Keratinocyte (primary cell): ENCODE results near the gene RUNX1. TPM values are rescaled to one million over a fixed set of nuclear protein-coding genes. Genes with fewer than 3 reads are reported as not detected.

Experiments
- DNase-seq: peaks from one replicate; pipeline ENCODE4 v3.0.0-alpha.2; 2011; ENCODE audit warnings: low read depth, missing footprints, low spot score
- FAIRE-seq: peaks from 2 replicates; lab custom pipeline; 2011; peaks lifted over from hg19 to GRCh38; lab: Jason Lieb, UNC
- H2AFZ ChIP-seq: 2 replicates; pipeline ENCODE4 v1.6.0; 2012; ENCODE audit warnings: low read length, control low read depth, inconsistent platforms; ENCODE audit not compliant: control insufficient read depth
- H3K27ac ChIP-seq: 2 replicates; pipeline ENCODE4 v1.5.1; 2011; ENCODE audit warnings: low read length; ENCODE audit not compliant: control insufficient read depth, insufficient read depth
- H3K27me3 ChIP-seq: 3 replicates; pipeline ENCODE4 v1.6.0; 2011; ENCODE audit warnings: low read length; ENCODE audit not compliant: control insufficient read depth, insufficient read depth; ENCODE audit errors: extremely low read depth
- H3K36me3 ChIP-seq, 2 experiments: 2 replicates in 1 of 2; 3 replicates in 1 of 2; pipeline ENCODE4 v1.5.1; 2011; ENCODE audit warnings: low read length in 2 of 2, mild to moderate bottlenecking in 1 of 2; ENCODE audit not compliant: control insufficient read depth in 2 of 2, insufficient read depth in 2 of 2; ENCODE audit errors: extremely low read depth in 1 of 2
- H3K4me1 ChIP-seq: 3 replicates; pipeline ENCODE4 v1.5.1; 2011; ENCODE audit warnings: low read length; ENCODE audit not compliant: control insufficient read depth, insufficient read depth; ENCODE audit errors: extremely low read depth
- H3K4me2 ChIP-seq: 3 replicates; pipeline ENCODE4 v1.6.0; 2011; ENCODE audit warnings: low read depth, low read length; ENCODE audit not compliant: control insufficient read depth, insufficient read depth; ENCODE audit errors: extremely low read depth
- H3K4me3 ChIP-seq, 3 experiments: fragments of 200-600 bp in 1 of 3; sonication (generic) in 1 of 3; 2 replicates in 2 of 3; 3 replicates in 1 of 3; pipeline ENCODE4 v1.5.1; 2011 to 2016; ENCODE audit warnings: low read length in 3 of 3, mild to moderate bottlenecking in 3 of 3, control low read depth in 2 of 3, inconsistent platforms in 1 of 3, low read depth in 1 of 3, mixed read lengths in 1 of 3, mixed run types in 1 of 3, moderate library complexity in 1 of 3; ENCODE audit not compliant: control insufficient read depth in 2 of 3, insufficient read depth in 2 of 3; ENCODE audit errors: extremely low read depth in 1 of 3
- H3K79me2 ChIP-seq: 2 replicates; pipeline ENCODE4 v1.6.0; 2012; ENCODE audit warnings: low read length; ENCODE audit not compliant: control insufficient read depth, insufficient read depth
- H3K9ac ChIP-seq: 3 replicates; pipeline ENCODE4 v1.6.0; 2011; ENCODE audit warnings: low read length; ENCODE audit not compliant: control insufficient read depth, insufficient read depth; ENCODE audit errors: extremely low read depth
- H3K9me1 ChIP-seq: 3 replicates; pipeline ENCODE4 v1.6.0; 2011; ENCODE audit warnings: low read length; ENCODE audit not compliant: control insufficient read depth, insufficient read depth; ENCODE audit errors: extremely low read depth
- H3K9me3 ChIP-seq: 2 replicates; pipeline ENCODE4 v1.5.1; 2012; ENCODE audit warnings: low read depth, low read length; ENCODE audit not compliant: control insufficient read depth
- H4K20me1 ChIP-seq: 3 replicates; pipeline ENCODE4 v1.6.0; 2011; ENCODE audit warnings: low read length; ENCODE audit not compliant: control insufficient read depth, insufficient read depth; ENCODE audit errors: extremely low read depth
- EZH2 ChIP-seq: IDR thresholded peaks from one replicate; pipeline ENCODE4 v1.6.1; 2012; ENCODE audit warnings: inconsistent platforms, mild to moderate bottlenecking, low read length, moderate library complexity
- dilution Hi-C: fragments of 300-500 bp; cut with MboI; formaldehyde crosslinking; loops from one replicate; pipeline ENCODE4 v1.7.0; 2020; ENCODE audit warnings: low sequenced_read_pairs; ENCODE audit not compliant: extremely low pct_ligation_motif_present
- polyA plus RNA-seq, 5 experiments: library from polyadenylated mRNA; depleted of rRNA in 3 of 5; stranded (reverse) in 3 of 5; stranded (forward) in 1 of 5; unstranded in 1 of 5; fragments of >200 nt; gene quantifications; 1 replicate in 1 of 5; 2 replicates in 3 of 5; 3 replicates in 1 of 5; pipeline versions ENCODE4 v1.2.1 to v1.2.3, GENCODE V29; 2011 to 2012; ENCODE audit warnings: missing spikeins in 2 of 5, low read depth in 1 of 5, low replicate concordance in 1 of 5
- TF ChIP-seq, protein P1 (sequence below), 3 experiments: IDR thresholded peaks in 1 of 3; conservative IDR thresholded peaks in 1 of 3; optimal IDR thresholded peaks in 1 of 3; 2 replicates in 2 of 3; 3 replicates in 1 of 3; pipeline versions ENCODE3 to v1.5.1; 2011; ENCODE audit warnings: low read length in 3 of 3, mild to moderate bottlenecking in 3 of 3, moderate library complexity in 2 of 3, control low read depth in 1 of 3, inconsistent platforms in 1 of 3; ENCODE audit not compliant: insufficient read depth in 2 of 3; ENCODE audit errors: extremely low read depth in 1 of 3

Gene RUNX1
- polyA plus RNA-seq, 1 donor (not counting 4 experiments of a cell fraction or from before 2014, with no cell fraction given), result 44.9 TPM

DNA sequence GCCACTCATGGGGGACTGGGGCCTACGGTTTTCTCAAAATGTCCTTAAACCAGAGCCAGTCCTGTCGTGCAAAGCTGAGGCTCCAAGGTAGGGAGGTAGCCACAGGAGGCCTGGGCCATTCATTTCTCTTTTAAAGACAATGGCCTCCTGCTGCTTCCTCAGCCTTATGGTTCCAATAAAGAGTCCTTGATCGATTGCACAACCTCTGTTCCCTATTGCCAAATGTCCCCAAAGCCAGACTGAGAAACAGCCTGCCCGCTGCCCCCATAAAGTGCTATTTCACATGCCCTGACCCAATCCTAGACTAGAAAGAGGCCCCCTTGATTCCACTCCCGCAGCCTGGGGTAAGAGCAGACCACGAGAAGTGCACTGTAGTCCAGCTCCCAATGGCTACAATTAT, 213.6 kb downstream of the RUNX1 start:
- Histone ChIP-seq H3K27me3 (no peaks in the 10 kb centered on the region), H3K36me3 (peaks cover 48 to 71% of the 10 kb centered on the region in 2 experiments), H3K27ac (no peak overlapping the region), H3K9ac (no peak overlapping the region), H3K4me1 (no peaks in the 10 kb centered on the region), H3K9me3 (no peaks in the 10 kb centered on the region), H3K4me2 (no peak overlapping the region), H3K4me3 (no peak overlapping the region), H2AFZ (no peak overlapping the region), H3K9me1 (peaks cover 2% of the 10 kb centered on the region), H4K20me1 (peaks cover 28% of the 10 kb centered on the region), H3K79me2 (peaks cover 79% of the 10 kb centered on the region)
- no peak for DNase-seq
- FAIRE-seq, result no peak
- dilution Hi-C loops, result no loop called here
- TF ChIP-seq, protein P1, sequence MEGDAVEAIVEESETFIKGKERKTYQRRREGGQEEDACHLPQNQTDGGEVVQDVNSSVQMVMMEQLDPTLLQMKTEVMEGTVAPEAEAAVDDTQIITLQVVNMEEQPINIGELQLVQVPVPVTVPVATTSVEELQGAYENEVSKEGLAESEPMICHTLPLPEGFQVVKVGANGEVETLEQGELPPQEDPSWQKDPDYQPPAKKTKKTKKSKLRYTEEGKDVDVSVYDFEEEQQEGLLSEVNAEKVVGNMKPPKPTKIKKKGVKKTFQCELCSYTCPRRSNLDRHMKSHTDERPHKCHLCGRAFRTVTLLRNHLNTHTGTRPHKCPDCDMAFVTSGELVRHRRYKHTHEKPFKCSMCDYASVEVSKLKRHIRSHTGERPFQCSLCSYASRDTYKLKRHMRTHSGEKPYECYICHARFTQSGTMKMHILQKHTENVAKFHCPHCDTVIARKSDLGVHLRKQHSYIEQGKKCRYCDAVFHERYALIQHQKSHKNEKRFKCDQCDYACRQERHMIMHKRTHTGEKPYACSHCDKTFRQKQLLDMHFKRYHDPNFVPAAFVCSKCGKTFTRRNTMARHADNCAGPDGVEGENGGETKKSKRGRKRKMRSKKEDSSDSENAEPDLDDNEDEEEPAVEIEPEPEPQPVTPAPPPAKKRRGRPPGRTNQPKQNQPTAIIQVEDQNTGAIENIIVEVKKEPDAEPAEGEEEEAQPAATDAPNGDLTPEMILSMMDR (optimal IDR thresholded peaks at IDR 0.05 in 1 of 3, IDR thresholded peaks at IDR 0.05 in 1 of 3, conservative IDR thresholded peaks at IDR 0.05 in 1 of 3; ENCODE audit: extremely low read depth in 1 of 3, insufficient read depth in 2 of 3, low read length in 3 of 3), result no peak
- no peak for TF ChIP-seq EZH2

DNA sequence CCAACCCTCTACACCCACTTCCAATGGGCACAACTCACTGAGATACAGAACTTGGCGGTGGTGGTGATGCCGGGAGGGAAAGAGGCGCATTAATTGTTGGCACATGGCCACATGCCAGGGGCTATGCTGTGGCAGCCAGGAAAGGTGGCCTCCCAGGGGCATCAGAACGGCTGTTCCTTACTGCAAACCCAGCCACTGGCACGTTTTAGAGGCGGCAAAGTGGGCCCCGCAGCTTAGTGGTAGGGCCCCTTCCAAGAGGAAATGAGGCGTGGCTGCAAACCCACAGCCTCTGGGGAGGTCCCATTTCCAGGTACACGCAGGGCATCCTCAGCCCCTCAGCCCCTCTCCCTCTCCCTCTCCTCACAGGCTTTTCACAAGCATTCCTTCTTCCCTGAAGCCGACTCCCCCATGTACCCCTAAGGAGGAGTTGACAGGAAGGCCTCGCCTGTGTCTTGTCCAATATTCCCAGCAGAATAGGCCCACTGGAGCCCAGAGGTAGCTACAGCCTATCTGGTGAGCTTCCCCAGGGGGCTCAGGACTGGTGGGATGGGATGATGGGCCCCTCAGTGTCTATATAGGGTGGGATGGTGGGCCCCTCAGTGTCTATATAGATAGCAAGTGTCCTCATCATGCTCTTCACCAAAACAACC, 214.1 kb downstream of the RUNX1 start:
- no peak overlapping the region for H3K4me2 ChIP-seq
- dilution Hi-C loops, result no loop called here
- no peaks in the 10 kb centered on the region for H3K9me3 ChIP-seq
- no peak overlapping the region for H2AFZ ChIP-seq
- peaks cover 26% of the 10 kb centered on the region for H4K20me1 ChIP-seq
- H3K9me1 ChIP-seq, result peaks cover 2% of the 10 kb centered on the region
- no peak overlapping the region for H3K9ac ChIP-seq
- no peak for TF ChIP-seq EZH2
- TF ChIP-seq, protein P1 (optimal IDR thresholded peaks at IDR 0.05 in 1 of 3, IDR thresholded peaks at IDR 0.05 in 1 of 3, conservative IDR thresholded peaks at IDR 0.05 in 1 of 3; ENCODE audit: extremely low read depth in 1 of 3, insufficient read depth in 2 of 3, low read length in 3 of 3), result no peak
- no peak overlapping the region for H3K4me3 ChIP-seq
- no peak for DNase-seq
- H3K36me3 ChIP-seq, result peaks cover 48 to 71% of the 10 kb centered on the region in 2 experiments
- FAIRE-seq, result no peak
- H3K27ac ChIP-seq, result no peak overlapping the region
- no peaks in the 10 kb centered on the region for H3K4me1 ChIP-seq
- peaks cover 76% of the 10 kb centered on the region for H3K79me2 ChIP-seq
- H3K27me3 ChIP-seq, result no peaks in the 10 kb centered on the region
